CD4-positive, CD25-positive, alpha-beta regulatory T cell (primary cell): ENCODE data around the gene DNAH8. TPM values are rescaled to one million over a fixed set of nuclear protein-coding genes. Genes with fewer than 3 reads are reported as not detected.

ENCODE experiments used
- ATAC-seq, 2 donors: fragments of 150-1000 bp; cut with Tn5 transposase; one replicate each; pipeline ENCODE4 v1.10.0; 2021; ENCODE audit warnings: low read depth in 2 of 2, moderate number of reproducible peaks in 2 of 2, moderate library complexity in 1 of 2
- DNase-seq, 3 donors: peaks; one replicate each; pipeline versions ENCODE4 v3.0.0 to v3.0.0-alpha.2; 2012 to 2022; ENCODE audit warnings: mixed read lengths in 1 of 3
- H3K27ac ChIP-seq: one replicate; pipeline ENCODE4 v1.7.0; 2013; ENCODE audit warnings: mild to moderate bottlenecking, low read length; ENCODE audit not compliant: insufficient read depth, poor library complexity, severe bottlenecking
- H3K27me3 ChIP-seq: one replicate; pipeline ENCODE4 v1.7.0; 2013; ENCODE audit warnings: low read length; ENCODE audit not compliant: control insufficient read depth, insufficient read depth
- H3K36me3 ChIP-seq: one replicate; pipeline ENCODE4 v1.7.0; 2013; ENCODE audit warnings: mild to moderate bottlenecking, low read length, moderate library complexity; ENCODE audit not compliant: control insufficient read depth, insufficient read depth
- H3K4me1 ChIP-seq: 2 replicates; pipeline ENCODE4 v1.7.0; 2013; ENCODE audit warnings: mild to moderate bottlenecking, low read length; ENCODE audit not compliant: insufficient read depth, control insufficient read depth, poor library complexity, severe bottlenecking
- H3K4me3 ChIP-seq: one replicate; pipeline ENCODE4 v1.7.0; 2013; ENCODE audit warnings: low read depth, mild to moderate bottlenecking, low read length, moderate library complexity
- H3K9me3 ChIP-seq, 2 experiments: 1 replicate in 1 of 2; 2 replicates in 1 of 2; pipeline ENCODE4 v1.7.0; 2013; ENCODE audit warnings: low read length in 2 of 2, mild to moderate bottlenecking in 1 of 2, moderate library complexity in 1 of 2; ENCODE audit not compliant: control insufficient read depth in 2 of 2
- H3K27ac Mint-ChIP-seq, 3 donors: one replicate each; pipeline ENCODE4 v1.8.0; 2020 to 2022; ENCODE audit warnings: mild to moderate bottlenecking in 3 of 3, mixed read lengths in 3 of 3, moderate library complexity in 2 of 3
- H3K27me3 Mint-ChIP-seq: one replicate; pipeline ENCODE4 v1.8.0; 2022; ENCODE audit warnings: mild to moderate bottlenecking, mixed read lengths
- H3K36me3 Mint-ChIP-seq: one replicate; pipeline ENCODE4 v1.8.0; 2020; ENCODE audit warnings: mixed read lengths
- H3K4me1 Mint-ChIP-seq, 4 donors: one replicate each; pipeline ENCODE4 v1.8.0; 2020 to 2022; ENCODE audit warnings: mixed read lengths in 4 of 4, mild to moderate bottlenecking in 1 of 4
- H3K4me3 Mint-ChIP-seq, 4 donors: one replicate each; pipeline ENCODE4 v1.8.0; 2020 to 2022; ENCODE audit warnings: mild to moderate bottlenecking in 4 of 4, mixed read lengths in 4 of 4, moderate library complexity in 3 of 4
- H3K9me3 Mint-ChIP-seq, 7 donors: one replicate each; pipeline ENCODE4 v1.8.0; 2020 to 2022; ENCODE audit warnings: mixed read lengths in 7 of 7, mild to moderate bottlenecking in 3 of 7, moderate library complexity in 2 of 7
- polyA plus RNA-seq, 4 donors: library from polyadenylated mRNA; unstranded; fragments of 300-500 nt; fragmentation: Illumina TruSeq; gene quantifications; one replicate each; pipeline ENCODE4 v1.2.3, GENCODE V29; 2021
- total RNA-seq: library from RNA; stranded (reverse); gene quantifications from one replicate; pipeline ENCODE4 v1.2.3, GENCODE V29; 2022

DNAH8 gene
- total and polyA plus RNA-seq, 5 donors from 2014 or later: 0.05 to 1.2 (median 0.57) TPM

- no peaks in the 10 kb centered on the region for H3K9me3 Mint-ChIP-seq
- H3K27me3 Mint-ChIP-seq: peaks cover 9% of the 10 kb centered on the region
- H3K36me3 Mint-ChIP-seq: no peaks in the 10 kb centered on the region
- H3K27ac Mint-ChIP-seq: no peak overlapping the region
- Histone ChIP-seq H3K9me3 (no peaks in the 10 kb centered on the region), H3K4me1 (no peaks in the 10 kb centered on the region), H3K27me3 (peaks cover 5% of the 10 kb centered on the region), H3K27ac (no peak overlapping the region), H3K4me3 (no peak overlapping the region), H3K36me3 (no peaks in the 10 kb centered on the region)
- DNase-seq: no peak
- ATAC-seq: no peak
- H3K4me1 Mint-ChIP-seq: no peaks in the 10 kb centered on the region
- no peak overlapping the region for H3K4me3 Mint-ChIP-seq
These were observed 288.0 kb downstream of the DNAH8 start for GRCh38 chr6:39003072-39003471.

GRCh38 chr6:39003492-39003891, 288.4 kb downstream of the DNAH8 start:
- ATAC-seq: no peak
- Mint-ChIP-seq H3K9me3 (no peaks in the 10 kb centered on the region), H3K36me3 (no peaks in the 10 kb centered on the region), H3K27ac (no peak overlapping the region), H3K4me3 (no peak overlapping the region), H3K27me3 (peaks cover 13% of the 10 kb centered on the region), H3K4me1 (no peaks in the 10 kb centered on the region)
- Histone ChIP-seq H3K4me3 (no peak overlapping the region), H3K9me3 (no peaks in the 10 kb centered on the region), H3K36me3 (no peaks in the 10 kb centered on the region), H3K27ac (no peak overlapping the region), H3K27me3 (peaks cover 5% of the 10 kb centered on the region), H3K4me1 (no peaks in the 10 kb centered on the region)
- DNase-seq: no peak

GRCh38 chr6:39004801-39005200, 289.7 kb downstream of the DNAH8 start:
- no peak overlapping the region for H3K4me3 ChIP-seq
- H3K36me3 Mint-ChIP-seq: no peaks in the 10 kb centered on the region
- no peak overlapping the region for H3K27ac Mint-ChIP-seq
- no peak overlapping the region for H3K27ac ChIP-seq
- H3K4me3 Mint-ChIP-seq: no peak overlapping the region
- DNase-seq: no peak
- H3K4me1 Mint-ChIP-seq: no peaks in the 10 kb centered on the region
- H3K27me3 ChIP-seq: peaks cover 5% of the 10 kb centered on the region
- H3K9me3 ChIP-seq: no peaks in the 10 kb centered on the region
- H3K9me3 Mint-ChIP-seq: no peaks in the 10 kb centered on the region
- H3K36me3 ChIP-seq: no peaks in the 10 kb centered on the region
- no peaks in the 10 kb centered on the region for H3K4me1 ChIP-seq
- peaks cover 14% of the 10 kb centered on the region for H3K27me3 Mint-ChIP-seq
- ATAC-seq: no peak

- no peaks in the 10 kb centered on the region for H3K4me1 ChIP-seq
- Mint-ChIP-seq H3K4me3 (no peak overlapping the region), H3K4me1 (no peaks in the 10 kb centered on the region), H3K27ac (no peak overlapping the region), H3K27me3 (peaks cover 14% of the 10 kb centered on the region), H3K9me3 (no peaks in the 10 kb centered on the region), H3K36me3 (no peaks in the 10 kb centered on the region)
- no peaks in the 10 kb centered on the region for H3K36me3 ChIP-seq
- no peak for ATAC-seq
- H3K27ac ChIP-seq: no peak overlapping the region
- H3K27me3 ChIP-seq: peaks cover 5% of the 10 kb centered on the region
- H3K4me3 ChIP-seq: no peak overlapping the region
- DNase-seq: no peak
- no peaks in the 10 kb centered on the region for H3K9me3 ChIP-seq
These were observed 290.7 kb downstream of the DNAH8 start for GRCh38 chr6:39005774-39006173.

- Histone ChIP-seq H3K36me3 (no peaks in the 10 kb centered on the region), H3K4me3 (no peak overlapping the region), H3K9me3 (no peaks in the 10 kb centered on the region), H3K4me1 (no peaks in the 10 kb centered on the region), H3K27ac (no peak overlapping the region), H3K27me3 (peaks cover 5% of the 10 kb centered on the region)
- Mint-ChIP-seq H3K27ac (no peak overlapping the region), H3K4me3 (no peak overlapping the region), H3K4me1 (no peaks in the 10 kb centered on the region), H3K27me3 (peaks cover 14% of the 10 kb centered on the region), H3K36me3 (no peaks in the 10 kb centered on the region), H3K9me3 (no peaks in the 10 kb centered on the region)
- ATAC-seq (no peak), DNase-seq (no peak)
These were observed 292.5 kb downstream of the DNAH8 start for GRCh38 chr6:39007575-39007974.

GRCh38 chr6:39008737-39009136, 293.6 kb downstream of the DNAH8 start:
- H3K9me3 Mint-ChIP-seq: no peaks in the 10 kb centered on the region
- ATAC-seq (no peak), DNase-seq (no peak)
- no peak overlapping the region for H3K4me3 ChIP-seq
- no peaks in the 10 kb centered on the region for H3K36me3 ChIP-seq
- no peaks in the 10 kb centered on the region for H3K4me1 ChIP-seq
- H3K27ac ChIP-seq: no peak overlapping the region
- peaks cover 2% of the 10 kb centered on the region for H3K27me3 ChIP-seq
- H3K4me1 Mint-ChIP-seq: no peaks in the 10 kb centered on the region
- H3K36me3 Mint-ChIP-seq: no peaks in the 10 kb centered on the region
- no peaks in the 10 kb centered on the region for H3K9me3 ChIP-seq
- H3K4me3 Mint-ChIP-seq: no peak overlapping the region
- peaks cover 14% of the 10 kb centered on the region for H3K27me3 Mint-ChIP-seq
- H3K27ac Mint-ChIP-seq: no peak overlapping the region

GRCh38 chr6:39009476-39009875, 294.4 kb downstream of the DNAH8 start:
- no peaks in the 10 kb centered on the region for H3K36me3 ChIP-seq
- no peaks in the 10 kb centered on the region for H3K4me1 ChIP-seq
- no peak overlapping the region for H3K27ac ChIP-seq
- no peak overlapping the region for H3K4me3 Mint-ChIP-seq
- ATAC-seq (no peak), DNase-seq (no peak)
- H3K27me3 Mint-ChIP-seq: peaks cover 13% of the 10 kb centered on the region
- H3K4me1 Mint-ChIP-seq: no peaks in the 10 kb centered on the region
- no peaks in the 10 kb centered on the region for H3K9me3 ChIP-seq
- H3K27me3 ChIP-seq: peaks cover 2% of the 10 kb centered on the region
- no peak overlapping the region for H3K27ac Mint-ChIP-seq
- H3K9me3 Mint-ChIP-seq: no peaks in the 10 kb centered on the region
- H3K36me3 Mint-ChIP-seq: no peaks in the 10 kb centered on the region
- no peak overlapping the region for H3K4me3 ChIP-seq

DNA sequence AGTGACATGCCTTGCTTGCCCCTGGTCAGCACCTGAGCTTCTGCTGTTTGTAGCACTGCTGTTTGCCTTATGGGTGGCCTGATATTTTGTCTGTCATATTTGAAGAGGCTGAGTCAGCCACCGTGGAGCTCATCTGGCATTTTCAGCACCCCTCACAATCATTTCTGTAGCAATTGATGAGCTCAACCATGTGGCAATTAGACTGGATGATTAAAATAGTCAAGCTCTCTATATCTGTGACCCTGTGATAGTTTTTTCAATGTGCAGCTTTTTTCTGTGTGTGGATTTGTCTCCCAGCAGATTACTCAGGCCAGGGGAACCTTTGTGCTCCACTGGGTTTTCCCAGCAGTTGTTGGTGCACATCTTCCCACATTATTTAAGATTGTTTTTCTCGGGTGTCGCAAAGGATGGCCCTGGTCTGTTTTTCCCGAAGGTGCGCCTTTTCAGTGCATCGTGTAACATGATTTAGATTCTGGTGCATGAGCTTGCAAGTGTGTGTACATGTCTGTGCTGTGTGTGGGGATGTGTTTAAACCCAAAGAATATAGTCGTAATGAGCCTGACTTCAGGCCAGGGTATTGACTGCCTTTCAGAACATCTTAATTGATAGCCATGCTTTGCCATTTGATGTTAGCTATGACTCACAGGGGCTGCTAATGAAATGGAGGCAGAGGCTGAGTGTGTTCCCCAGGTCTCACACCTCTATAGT, 301.9 kb downstream of the DNAH8 start:
- Histone ChIP-seq H3K27ac (no peak overlapping the region), H3K9me3 (no peaks in the 10 kb centered on the region), H3K36me3 (no peaks in the 10 kb centered on the region), H3K27me3 (no peaks in the 10 kb centered on the region), H3K4me3 (no peak overlapping the region), H3K4me1 (no peaks in the 10 kb centered on the region)
- peaks cover 0 to 4% (median 0%) of the 10 kb centered on the region in 7 donors for H3K9me3 Mint-ChIP-seq
- DNase-seq: no peak
- peaks cover 8% of the 10 kb centered on the region for H3K27me3 Mint-ChIP-seq
- no peak overlapping the region for H3K27ac Mint-ChIP-seq
- H3K4me1 Mint-ChIP-seq: no peaks in the 10 kb centered on the region
- H3K4me3 Mint-ChIP-seq: no peak overlapping the region
- ATAC-seq: no peak
- H3K36me3 Mint-ChIP-seq: no peaks in the 10 kb centered on the region
